OCI-LY7 (cell line): ENCODE data around the gene CLDN20. TPM values are rescaled to one million over a fixed set of nuclear protein-coding genes. Genes with fewer than 3 reads are reported as not detected.

ENCODE experiments used
- BruUV-seq: library from RNA; stranded (reverse); fragments of 400-500 nt; replicated peaks from 2 replicates; lab custom pipeline; 2021; lab: Mats Ljungman, UMichigan
- CTCF ChIA-PET: fragments of 300-600 bp; sonication (Branson Sonifier 250); formaldehyde crosslinking; loops from one replicate; lab custom pipeline; 2022; ENCODE audit warnings: antibody characterized with exemption; ENCODE audit not compliant: unreplicated experiment; lab: Charles Lee
- POLR2A ChIA-PET: fragments of 300-600 bp; sonication (Branson Sonifier 250); formaldehyde crosslinking; loops from one replicate; lab custom pipeline; 2022; ENCODE audit warnings: antibody characterized with exemption; lab: Charles Lee
- DNase-seq: peaks from one replicate; pipeline ENCODE4 v3.0.0-alpha.2; 2015; ENCODE audit warnings: low spot score
- H2AFZ ChIP-seq: fragments of 200-600 bp; sonication (generic), shearing (Covaris generic); 2 replicates; pipeline ENCODE4 v1.6.1; 2014; ENCODE audit warnings: mild to moderate bottlenecking, antibody characterized with exemption, low read length, moderate library complexity
- H3K27ac ChIP-seq: fragments of 200-600 bp; sonication (generic); 2 replicates; pipeline ENCODE4 v1.5.1; 2014; ENCODE audit warnings: mixed run types, low read depth, mild to moderate bottlenecking, moderate library complexity, low read length, inconsistent platforms; ENCODE audit not compliant: poor library complexity, severe bottlenecking
- H3K36me3 ChIP-seq: fragments of 200-600 bp; sonication (generic); 2 replicates; pipeline ENCODE4 v1.6.1; 2014; ENCODE audit warnings: mild to moderate bottlenecking, antibody characterized with exemption, low read length, moderate library complexity, mixed read lengths; ENCODE audit not compliant: insufficient read depth
- H3K4me1 ChIP-seq: fragments of 200-600 bp; sonication (generic); 2 replicates; pipeline ENCODE4 v1.5.1; 2014; ENCODE audit warnings: mild to moderate bottlenecking, low read length; ENCODE audit not compliant: insufficient read depth, poor library complexity, severe bottlenecking
- H3K4me2 ChIP-seq: fragments of 200-600 bp; sonication (generic); 2 replicates; pipeline ENCODE4 v1.6.1; 2014; ENCODE audit warnings: mild to moderate bottlenecking, low read length
- H3K4me3 ChIP-seq: fragments of 200-600 bp; sonication (generic); 2 replicates; pipeline ENCODE4 v1.5.1; 2014; ENCODE audit warnings: mild to moderate bottlenecking, low read depth, low read length; ENCODE audit not compliant: poor library complexity, severe bottlenecking
- H3K79me2 ChIP-seq: fragments of 200-600 bp; sonication (generic); 2 replicates; pipeline ENCODE4 v1.6.1; 2016; ENCODE audit warnings: low read depth, mild to moderate bottlenecking, low read length, moderate library complexity, mixed read lengths; ENCODE audit not compliant: insufficient read depth
- H3K9me2 ChIP-seq: fragments of 200-600 bp; sonication (generic); 2 replicates; pipeline ENCODE4 v1.6.1; 2016; ENCODE audit warnings: mild to moderate bottlenecking, low read length, mixed read lengths; ENCODE audit not compliant: insufficient read depth
- H3K9me3 ChIP-seq: fragments of 200-600 bp; sonication (generic); 2 replicates; pipeline ENCODE4 v1.6.1; 2014; ENCODE audit warnings: mild to moderate bottlenecking, mixed run types, low read length, mixed read lengths
- H4K20me1 ChIP-seq: fragments of 200-600 bp; sonication (generic); 2 replicates; pipeline ENCODE4 v1.6.1; 2014; ENCODE audit warnings: mild to moderate bottlenecking, antibody characterized with exemption, low read length, moderate library complexity, mixed read lengths; ENCODE audit not compliant: insufficient read depth
- CTCF ChIP-seq: fragments of 200-600 bp; sonication (generic); conservative IDR thresholded peaks from 2 replicates; pipeline ENCODE4 v1.5.1; 2014; ENCODE audit warnings: mild to moderate bottlenecking, antibody characterized with exemption, low read length, moderate library complexity, mixed read lengths
- EZH2phosphoT487 ChIP-seq: fragments of 200-600 bp; sonication (generic); IDR thresholded peaks from 2 replicates; pipeline ENCODE4 v1.6.1; 2018; ENCODE audit warnings: low read depth, borderline replicate concordance, mild to moderate bottlenecking, mixed run types, antibody characterized with exemption, low read length, moderate library complexity, mixed read lengths
- intact Hi-C: fragments of 100-400 bp; cut with micrococcal nuclease; formaldehyde crosslinking; loops from one replicate; pipeline ENCODE4 v1.10.0; 2022; ENCODE audit not compliant: unreplicated experiment
- total RNA-seq, 2 experiments: library from RNA; depleted of rRNA in 1 of 2; stranded (reverse); fragments of >200 nt in 1 of 2; shearing (Covaris generic) in 1 of 2; gene quantifications; 2 replicates each; pipeline ENCODE4 v1.2.3, GENCODE V29; 2014 to 2022

Gene CLDN20
- total RNA-seq, 2 experiments from 2014 or later = not detected

GRCh38 chr6:155223646-155224451, 40.0 kb upstream of the CLDN20 start:
- no peak for TF ChIP-seq CTCF
- no peak for TF ChIP-seq EZH2phosphoT487
- no peaks in the 10 kb centered on the region for H3K9me2 ChIP-seq
- no peaks in the 10 kb centered on the region for H3K9me3 ChIP-seq
- DNase-seq = no peak
- no peak overlapping the region for H2AFZ ChIP-seq
- H3K4me3 ChIP-seq = no peak overlapping the region
- H3K4me2 ChIP-seq = no peak overlapping the region
- intact Hi-C loops = no loop called here
- BruUV-seq = no TSS peak
- ChIA-PET POLR2A (interaction anchor here (0.6 kb wide), 2 partner anchors 1375 to 1856 kb away, joined by 3 read pairs; no protein-coding TSS in a partner anchor), CTCF (no interaction called here)
- H3K4me1 ChIP-seq = no peaks in the 10 kb centered on the region
- H4K20me1 ChIP-seq = no peaks in the 10 kb centered on the region
- no peaks in the 10 kb centered on the region for H3K79me2 ChIP-seq
- H3K36me3 ChIP-seq = no peaks in the 10 kb centered on the region; the same call in 1 of the 2 replicates
- H3K27ac ChIP-seq = no peak overlapping the region

- DNase-seq = no peak
- no peak overlapping the region for H3K4me3 ChIP-seq
- CTCF ChIA-PET = no interaction called here
- intact Hi-C loops = no loop called here
- no peaks in the 10 kb centered on the region for H3K9me3 ChIP-seq
- TF ChIP-seq EZH2phosphoT487 (no peak), CTCF (no peak)
- no peaks in the 10 kb centered on the region; the same call in 1 of the 2 replicates for H3K36me3 ChIP-seq
- no TSS peak for BruUV-seq
- no peaks in the 10 kb centered on the region for H3K9me2 ChIP-seq
- POLR2A ChIA-PET = interaction anchor here (0.6 kb wide), 1 partner anchor 1855 kb away, joined by 3 read pairs; no protein-coding TSS in a partner anchor
- no peak overlapping the region for H3K27ac ChIP-seq
- no peaks in the 10 kb centered on the region for H3K4me1 ChIP-seq
- H4K20me1 ChIP-seq = no peaks in the 10 kb centered on the region
- H3K79me2 ChIP-seq = no peaks in the 10 kb centered on the region
- H3K4me2 ChIP-seq = no peak overlapping the region
- H2AFZ ChIP-seq = no peak overlapping the region
These were observed 39.2 kb upstream of the CLDN20 start for GRCh38 chr6:155224618-155225017.

DNA sequence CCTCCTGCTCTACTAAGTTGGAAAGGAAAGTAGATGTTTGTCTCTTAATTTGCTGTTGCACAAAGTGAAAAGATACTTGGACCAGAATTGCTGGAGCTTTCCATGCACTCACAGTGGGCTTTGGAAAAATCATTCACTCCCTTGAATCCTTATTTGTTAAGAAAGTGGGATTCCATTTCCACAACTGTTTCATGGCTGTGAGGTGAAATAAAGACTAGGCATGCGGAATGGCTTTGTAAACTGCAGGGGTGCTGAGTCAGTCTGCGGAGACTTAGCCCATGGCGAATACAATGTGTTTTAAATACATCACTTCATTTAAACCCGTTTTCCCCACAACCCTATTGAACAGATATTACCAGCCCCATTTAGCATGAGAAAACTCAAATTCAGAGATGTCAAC, 36.8 kb upstream of the CLDN20 start:
- no TSS peak for BruUV-seq
- no peaks in the 10 kb centered on the region for H3K9me2 ChIP-seq
- no peaks in the 10 kb centered on the region for H4K20me1 ChIP-seq
- DNase-seq = no peak
- intact Hi-C loops = no loop called here
- ChIA-PET POLR2A (interaction anchor here (0.7 kb wide), 1 partner anchor 187 kb away, joined by 4 read pairs; no protein-coding TSS in a partner anchor), CTCF (no interaction called here)
- H3K4me1 ChIP-seq = no peaks in the 10 kb centered on the region
- H2AFZ ChIP-seq = no peak overlapping the region
- H3K9me3 ChIP-seq = no peaks in the 10 kb centered on the region
- TF ChIP-seq CTCF (no peak), EZH2phosphoT487 (no peak)
- H3K79me2 ChIP-seq = no peaks in the 10 kb centered on the region
- H3K4me2 ChIP-seq = no peak overlapping the region
- H3K4me3 ChIP-seq = no peak overlapping the region
- no peak overlapping the region for H3K27ac ChIP-seq
- peaks cover 3% of the 10 kb centered on the region; the same call in 1 of the 2 replicates for H3K36me3 ChIP-seq
